Liver (tissue), 9 donors: ENCODE results near the gene DNAJB11. TPM values are rescaled to one million over a fixed set of nuclear protein-coding genes. Genes with fewer than 3 reads are reported as not detected.

Source experiments
- DNase-seq: peaks from one replicate; pipeline ENCODE4 v3.0.0-alpha.2; 2017; ENCODE audit warnings: low spot score
- H3K27ac ChIP-seq, 2 donors: one replicate each; pipeline ENCODE4 v1.7.0; 2013; ENCODE audit warnings: inconsistent platforms in 2 of 2, low read length in 2 of 2, control low read depth in 1 of 2, low read depth in 1 of 2, mild to moderate bottlenecking in 1 of 2
- H3K27me3 ChIP-seq, 4 donors: one replicate each; pipeline versions ENCODE4 v1.6.1 to v1.7.0; 2013; ENCODE audit warnings: low read length in 3 of 4, inconsistent platforms in 1 of 4, mild to moderate bottlenecking in 1 of 4, moderate library complexity in 1 of 4; ENCODE audit not compliant: control insufficient read depth in 4 of 4, insufficient read depth in 4 of 4
- H3K36me3 ChIP-seq, 4 donors: one replicate each; pipeline versions ENCODE4 v1.6.1 to v1.7.0; 2013; ENCODE audit warnings: low read length in 3 of 4, mild to moderate bottlenecking in 3 of 4, low read depth in 1 of 4, moderate library complexity in 1 of 4; ENCODE audit not compliant: control insufficient read depth in 4 of 4, insufficient read depth in 3 of 4
- H3K4me1 ChIP-seq, 4 donors: one replicate each; pipeline versions ENCODE4 v1.6.1 to v1.7.0; 2013; ENCODE audit warnings: low read length in 3 of 4, mild to moderate bottlenecking in 3 of 4, moderate library complexity in 1 of 4; ENCODE audit not compliant: control insufficient read depth in 4 of 4, insufficient read depth in 4 of 4
- H3K4me3 ChIP-seq, 3 donors: one replicate each; pipeline versions ENCODE4 v1.6.1 to v1.7.0; 2013; ENCODE audit warnings: low read length in 3 of 3, control low read depth in 1 of 3, low read depth in 1 of 3, mild to moderate bottlenecking in 1 of 3
- H3K9ac ChIP-seq, 2 donors: one replicate each; pipeline ENCODE4 v1.7.0; 2013; ENCODE audit warnings: low read length in 2 of 2, mild to moderate bottlenecking in 2 of 2, moderate library complexity in 2 of 2, control low read depth in 1 of 2, low read depth in 1 of 2
- H3K9me3 ChIP-seq, 4 donors: one replicate each; pipeline versions ENCODE4 v1.6.1 to v1.7.0; 2013; ENCODE audit warnings: low read length in 3 of 4; ENCODE audit not compliant: control insufficient read depth in 4 of 4
- EGR1 ChIP-seq, 2 donors: IDR thresholded peaks; 2 replicates each; pipeline ENCODE4 v1.6.1; 2016 to 2018; ENCODE audit warnings: antibody characterized with exemption in 2 of 2, low read depth in 2 of 2
- GABPA ChIP-seq, 2 donors: IDR thresholded peaks in 1 of 2; conservative IDR thresholded peaks in 1 of 2; 2 replicates each; pipeline ENCODE4 v1.6.1; 2016; ENCODE audit warnings: antibody characterized with exemption in 2 of 2, mild to moderate bottlenecking in 1 of 2, moderate library complexity in 1 of 2
- HNF4A ChIP-seq, 2 donors: conservative IDR thresholded peaks; 2 replicates each; pipeline ENCODE4 v1.6.1; 2016; ENCODE audit warnings: antibody characterized with exemption in 2 of 2, mild to moderate bottlenecking in 2 of 2
- JUND ChIP-seq, 2 donors: IDR thresholded peaks; 2 replicates each; pipeline ENCODE4 v1.6.1; 2016; ENCODE audit warnings: antibody characterized with exemption in 2 of 2
- NR2F2 ChIP-seq: IDR thresholded peaks from 2 replicates; pipeline ENCODE4 v1.6.1; 2016; ENCODE audit warnings: antibody characterized with exemption
- RAD21 ChIP-seq, 2 donors: IDR thresholded peaks; 2 replicates each; pipeline ENCODE4 v1.6.1; 2016; ENCODE audit warnings: antibody characterized with exemption in 2 of 2, mild to moderate bottlenecking in 2 of 2
- YY1 ChIP-seq: IDR thresholded peaks from 2 replicates; pipeline ENCODE4 v1.6.1; 2016; ENCODE audit warnings: antibody characterized with exemption, mild to moderate bottlenecking
- WGBS: extraction: QIAGEN DNeasy Blood & Tissue Kit; methylation state at CpG from one replicate; pipeline ENCODE4 v1.1.7; 2013; 5-methylcytosine and 5-hydroxymethylcytosine counted together
- polyA plus RNA-seq, 2 donors: library from polyadenylated mRNA; stranded (reverse) in 1 of 2; unstranded in 1 of 2; fragments of 200-250 nt in 1 of 2; fragments of >200 nt in 1 of 2; fragmentation: Nextera tagmentation in 1 of 2; extraction: Ambion mirVana in 1 of 2; gene quantifications; one replicate each; pipeline versions ENCODE4 v1.2.1 to v1.2.3, GENCODE V29; 2013 to 2015
- total RNA-seq, 2 donors: library from RNA; depleted of rRNA; stranded (reverse); fragments of >200 nt; gene quantifications; one replicate each; pipeline ENCODE4 v1.2.3, GENCODE V29; 2014
- TF ChIP-seq, protein P1 (sequence below): IDR thresholded peaks from 2 replicates; pipeline ENCODE4 v1.6.1; 2016; ENCODE audit warnings: antibody characterized with exemption
- TF ChIP-seq, protein P2 (sequence below): IDR thresholded peaks from 2 replicates; pipeline ENCODE4 v1.6.1; 2016; ENCODE audit warnings: antibody characterized with exemption, mild to moderate bottlenecking
- TF ChIP-seq, protein P3 (sequence below): fragments of 150-350 bp; IDR thresholded peaks from 2 replicates; pipeline ENCODE4 v1.5.1; 2017; ENCODE audit warnings: improper control_type of control experiment, low read depth, low read length; ENCODE audit not compliant: missing input control
- donor health status: healthy.
- donor health status: healthy.
- donor health status: healthy.
- donor health status: healthy.
- donor health status: healthy.

The DNAJB11 gene
- total and polyA plus RNA-seq, 4 donors, result 30.2 to 101 (median 56.0) TPM

- no peak for DNase-seq
- no peak overlapping the region for H3K4me3 ChIP-seq
- no peaks in the 10 kb centered on the region for H3K9me3 ChIP-seq
- TF ChIP-seq GABPA (IDR thresholded peaks at IDR 0.05 in 1 of 2, conservative IDR thresholded peaks at IDR 0.05 in 1 of 2) (no peak), YY1 (no peak), NR2F2 (no peak), RAD21 (IDR thresholded peaks at IDR 0.05) (peak; percentile 85 to 89), EGR1 (IDR thresholded peaks at IDR 0.05; ENCODE audit: low read depth in 2 of 2) (no peak)
- TF ChIP-seq, protein P1, sequence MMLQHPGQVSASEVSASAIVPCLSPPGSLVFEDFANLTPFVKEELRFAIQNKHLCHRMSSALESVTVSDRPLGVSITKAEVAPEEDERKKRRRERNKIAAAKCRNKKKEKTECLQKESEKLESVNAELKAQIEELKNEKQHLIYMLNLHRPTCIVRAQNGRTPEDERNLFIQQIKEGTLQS, result no peak
- TF ChIP-seq, protein P2, sequence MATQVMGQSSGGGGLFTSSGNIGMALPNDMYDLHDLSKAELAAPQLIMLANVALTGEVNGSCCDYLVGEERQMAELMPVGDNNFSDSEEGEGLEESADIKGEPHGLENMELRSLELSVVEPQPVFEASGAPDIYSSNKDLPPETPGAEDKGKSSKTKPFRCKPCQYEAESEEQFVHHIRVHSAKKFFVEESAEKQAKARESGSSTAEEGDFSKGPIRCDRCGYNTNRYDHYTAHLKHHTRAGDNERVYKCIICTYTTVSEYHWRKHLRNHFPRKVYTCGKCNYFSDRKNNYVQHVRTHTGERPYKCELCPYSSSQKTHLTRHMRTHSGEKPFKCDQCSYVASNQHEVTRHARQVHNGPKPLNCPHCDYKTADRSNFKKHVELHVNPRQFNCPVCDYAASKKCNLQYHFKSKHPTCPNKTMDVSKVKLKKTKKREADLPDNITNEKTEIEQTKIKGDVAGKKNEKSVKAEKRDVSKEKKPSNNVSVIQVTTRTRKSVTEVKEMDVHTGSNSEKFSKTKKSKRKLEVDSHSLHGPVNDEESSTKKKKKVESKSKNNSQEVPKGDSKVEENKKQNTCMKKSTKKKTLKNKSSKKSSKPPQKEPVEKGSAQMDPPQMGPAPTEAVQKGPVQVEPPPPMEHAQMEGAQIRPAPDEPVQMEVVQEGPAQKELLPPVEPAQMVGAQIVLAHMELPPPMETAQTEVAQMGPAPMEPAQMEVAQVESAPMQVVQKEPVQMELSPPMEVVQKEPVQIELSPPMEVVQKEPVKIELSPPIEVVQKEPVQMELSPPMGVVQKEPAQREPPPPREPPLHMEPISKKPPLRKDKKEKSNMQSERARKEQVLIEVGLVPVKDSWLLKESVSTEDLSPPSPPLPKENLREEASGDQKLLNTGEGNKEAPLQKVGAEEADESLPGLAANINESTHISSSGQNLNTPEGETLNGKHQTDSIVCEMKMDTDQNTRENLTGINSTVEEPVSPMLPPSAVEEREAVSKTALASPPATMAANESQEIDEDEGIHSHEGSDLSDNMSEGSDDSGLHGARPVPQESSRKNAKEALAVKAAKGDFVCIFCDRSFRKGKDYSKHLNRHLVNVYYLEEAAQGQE, result no peak
- TF ChIP-seq, protein P3, sequence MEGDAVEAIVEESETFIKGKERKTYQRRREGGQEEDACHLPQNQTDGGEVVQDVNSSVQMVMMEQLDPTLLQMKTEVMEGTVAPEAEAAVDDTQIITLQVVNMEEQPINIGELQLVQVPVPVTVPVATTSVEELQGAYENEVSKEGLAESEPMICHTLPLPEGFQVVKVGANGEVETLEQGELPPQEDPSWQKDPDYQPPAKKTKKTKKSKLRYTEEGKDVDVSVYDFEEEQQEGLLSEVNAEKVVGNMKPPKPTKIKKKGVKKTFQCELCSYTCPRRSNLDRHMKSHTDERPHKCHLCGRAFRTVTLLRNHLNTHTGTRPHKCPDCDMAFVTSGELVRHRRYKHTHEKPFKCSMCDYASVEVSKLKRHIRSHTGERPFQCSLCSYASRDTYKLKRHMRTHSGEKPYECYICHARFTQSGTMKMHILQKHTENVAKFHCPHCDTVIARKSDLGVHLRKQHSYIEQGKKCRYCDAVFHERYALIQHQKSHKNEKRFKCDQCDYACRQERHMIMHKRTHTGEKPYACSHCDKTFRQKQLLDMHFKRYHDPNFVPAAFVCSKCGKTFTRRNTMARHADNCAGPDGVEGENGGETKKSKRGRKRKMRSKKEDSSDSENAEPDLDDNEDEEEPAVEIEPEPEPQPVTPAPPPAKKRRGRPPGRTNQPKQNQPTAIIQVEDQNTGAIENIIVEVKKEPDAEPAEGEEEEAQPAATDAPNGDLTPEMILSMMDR, result peak; percentile 62
- H3K36me3 ChIP-seq, result peaks cover 2 to 21% (median 15%) of the 10 kb centered on the region in 4 donors
- peaks cover 6 to 26% (median 17%) of the 10 kb centered on the region in 4 donors for H3K4me1 ChIP-seq
- no peak overlapping the region for H3K9ac ChIP-seq
- 24% methylated on average over 3 of the region's 3 CpGs for WGBS
- H3K27me3 ChIP-seq, result no peaks in the 10 kb centered on the region
- peak overlapping the region in 1 of 2 donors; percentile 0 for H3K27ac ChIP-seq
These were observed 18.6 kb downstream of the DNAJB11 start for GRCh38 chr3:186589121-186589520.

DNA sequence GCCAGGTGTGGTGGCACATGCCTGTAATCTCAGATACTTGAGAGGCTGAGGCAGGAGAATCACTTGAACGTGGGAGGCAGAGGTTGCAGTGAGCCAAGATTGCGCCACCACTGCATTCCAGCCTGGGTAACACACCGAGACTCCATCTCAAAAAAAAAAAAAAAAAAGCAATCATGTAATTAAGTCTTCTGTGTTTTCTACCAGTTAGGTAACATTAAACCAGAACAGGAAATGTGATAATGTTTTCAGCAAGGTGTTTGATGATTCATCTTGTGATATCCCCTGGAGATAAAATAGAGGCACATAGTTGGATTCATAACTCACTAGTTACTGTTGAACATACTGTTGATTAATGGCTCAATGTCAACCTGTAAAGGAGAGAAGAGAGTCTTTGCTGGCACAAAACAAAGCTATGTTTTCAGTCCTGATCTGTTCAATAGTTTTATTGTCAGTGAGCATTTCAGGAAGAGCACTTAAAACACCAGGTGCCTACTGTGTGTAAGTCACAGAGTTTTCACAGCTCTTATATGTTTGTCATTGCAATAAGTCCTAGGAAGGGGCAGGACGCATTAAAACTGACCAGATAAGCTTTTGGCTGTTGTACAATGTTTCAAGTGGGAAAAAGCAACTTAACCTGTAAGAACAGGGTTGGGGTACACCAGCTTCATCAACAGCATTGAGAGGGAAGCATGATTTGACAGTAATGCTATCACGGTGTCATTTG, 19.5 kb downstream of the DNAJB11 start:
- WGBS, result 47% methylated on average over 5 of the region's 5 CpGs
- TF ChIP-seq JUND (IDR thresholded peaks at IDR 0.05) (peak in 1 of 2 donors; percentile 54), HNF4A (conservative IDR thresholded peaks at IDR 0.05) (peak; percentile 11 to 29), YY1 (peak; percentile 24), GABPA (IDR thresholded peaks at IDR 0.05 in 1 of 2, conservative IDR thresholded peaks at IDR 0.05 in 1 of 2) (no peak)
- Histone ChIP-seq H3K4me3 (no peak overlapping the region), H3K9me3 (no peaks in the 10 kb centered on the region), H3K36me3 (peaks cover 0 to 12% (median 6%) of the 10 kb centered on the region in 4 donors), H3K9ac (no peak overlapping the region), H3K4me1 (peaks cover 6 to 35% (median 26%) of the 10 kb centered on the region in 4 donors), H3K27me3 (no peaks in the 10 kb centered on the region), H3K27ac (peak overlapping the region; percentile 5 to 80)
- no peak for DNase-seq
